ENCODE measurements around the gene TXLNA.
A peak's percentile ranks its signal among the peaks of the same experiment; 100 is the strongest.

TXLNA gene

GRCh38 chr1:32204943-32205361 lies 25.5 kb downstream of the TXLNA start:
- Histone ChIP-seq H3K4me3 (ENCODE audit: insufficient read depth, low read length, poor library complexity, severe bottlenecking) (peak overlapping the region; percentile 66), H3K27ac (ENCODE audit: low read depth, low read length) (no peak overlapping the region), H3K9me2 (replicated peaks; ENCODE audit: insufficient read depth, low read length) (no peaks in the 10 kb centered on the region), H3K9me3 (ENCODE audit: insufficient read depth, low read length) (no peaks in the 10 kb centered on the region), H3K9ac (ENCODE audit: low read length) (peak overlapping the region; percentile 79), H2AFZ (ENCODE audit: low read depth, low read length, severe bottlenecking) (no peak overlapping the region), H3K36me3 (ENCODE audit: low read length) (no peaks in the 10 kb centered on the region), H3F3A (ENCODE audit: insufficient read depth) (peaks cover 14% of the 10 kb centered on the region), H4K20me1 (ENCODE audit: low read depth, low read length) (no peaks in the 10 kb centered on the region), H3K4me2 (ENCODE audit: low read depth, low read length, poor library complexity, severe bottlenecking) (peak overlapping the region; percentile 61), H3K27me3 (ENCODE audit: low read length) (no peaks in the 10 kb centered on the region), H3K79me2 (ENCODE audit: insufficient read depth, low read length) (0 out of 2 replicates have a peak, but pooled peaks cover 3% of the 10 kb centered on the region)
- TF ChIP-seq EZH2phosphoT487 (conservative IDR thresholded peaks at IDR 0.05; ENCODE audit: low read length) (no peak), CTCF (IDR thresholded peaks at IDR 0.05; ENCODE audit: insufficient read depth, low read length, poor library complexity, severe bottlenecking) (no peak)

- Histone ChIP-seq H3K27me3 (ENCODE audit: low read length) (no peaks in the 10 kb centered on the region), H3K27ac (ENCODE audit: low read depth, low read length) (no peak within 1 kb of the TSS), H2AFZ (ENCODE audit: low read depth, low read length, severe bottlenecking) (peak within 1 kb of the TSS; percentile 60), H3K9me3 (ENCODE audit: insufficient read depth, low read length) (no peaks in the 10 kb centered on the region), H3K9me2 (replicated peaks; ENCODE audit: insufficient read depth, low read length) (no peaks in the 10 kb centered on the region), H3F3A (ENCODE audit: insufficient read depth) (peaks cover 14% of the 10 kb centered on the region), H3K4me2 (ENCODE audit: low read depth, low read length, poor library complexity, severe bottlenecking) (peak within 1 kb of the TSS; percentile 61), H3K36me3 (ENCODE audit: low read length) (no peaks in the 10 kb centered on the region), H4K20me1 (ENCODE audit: low read depth, low read length) (no peaks in the 10 kb centered on the region), H3K9ac (ENCODE audit: low read length) (peak within 1 kb of the TSS; percentile 79), H3K79me2 (ENCODE audit: insufficient read depth, low read length) (0 out of 2 replicates have a peak, but pooled peaks cover 3% of the 10 kb centered on the region), H3K4me3 (ENCODE audit: insufficient read depth, low read length, poor library complexity, severe bottlenecking) (peak within 1 kb of the TSS; percentile 66)
- no peak for TF ChIP-seq EZH2phosphoT487 (conservative IDR thresholded peaks at IDR 0.05; ENCODE audit: low read length)
- TF ChIP-seq CTCF (IDR thresholded peaks at IDR 0.05; ENCODE audit: insufficient read depth, low read length, poor library complexity, severe bottlenecking) = no peak
Observed at GRCh38 chr1:32205401-32206370, 26.2 kb downstream of the TXLNA start, which contains the start of gene IQCC. Gene IQCC, plus strand, starts transcription at chr1:32205671. Its CDS starts 11 bp downstream, at chr1:32205682.

- H3K27ac ChIP-seq (ENCODE audit: low read depth, low read length) = no peak overlapping the region
- H3K4me3 ChIP-seq (ENCODE audit: insufficient read depth, low read length, poor library complexity, severe bottlenecking) = no peak overlapping the region
- no peak for TF ChIP-seq EZH2phosphoT487 (conservative IDR thresholded peaks at IDR 0.05; ENCODE audit: low read length)
- no peak for TF ChIP-seq CTCF (IDR thresholded peaks at IDR 0.05; ENCODE audit: insufficient read depth, low read length, poor library complexity, severe bottlenecking)
- no peaks in the 10 kb centered on the region for H3K27me3 ChIP-seq (ENCODE audit: low read length)
- no peak overlapping the region for H3K9ac ChIP-seq (ENCODE audit: low read length)
- H2AFZ ChIP-seq (ENCODE audit: low read depth, low read length, severe bottlenecking) = no peak overlapping the region
- no peaks in the 10 kb centered on the region for H3K79me2 ChIP-seq (ENCODE audit: insufficient read depth, low read length)
- no peaks in the 10 kb centered on the region for H3K9me3 ChIP-seq (ENCODE audit: insufficient read depth, low read length)
- H4K20me1 ChIP-seq (ENCODE audit: low read depth, low read length) = no peaks in the 10 kb centered on the region
- no peaks in the 10 kb centered on the region for H3K36me3 ChIP-seq (ENCODE audit: low read length)
- H3K4me2 ChIP-seq (ENCODE audit: low read depth, low read length, poor library complexity, severe bottlenecking) = no peak overlapping the region
- no peaks in the 10 kb centered on the region for H3K9me2 ChIP-seq (replicated peaks; ENCODE audit: insufficient read depth, low read length)
- 0 out of 2 replicates have a peak, but pooled peaks cover 4% of the 10 kb centered on the region for H3F3A ChIP-seq (ENCODE audit: insufficient read depth)
Observed at GRCh38 chr1:32208469-32208868, 29.0 kb downstream of the TXLNA start.
